HEK293 (cell line): ENCODE data around the gene RBM27.

Experiments used
- TF ChIP-seq, protein P1 (sequence below): fragments of 450-650 bp; formaldehyde crosslinking; IDR thresholded peaks from 2 replicates; pipeline ENCODE4 v1.5.1; 2016; ENCODE audit warnings: missing biosample characterization, missing genetic modification characterization
- TF ChIP-seq, protein P2 (sequence below): fragments of 450-650 bp; formaldehyde crosslinking; IDR thresholded peaks from 2 replicates; pipeline ENCODE4 v1.5.1; 2016; ENCODE audit warnings: missing biosample characterization, missing genetic modification characterization

- TF ChIP-seq, protein P1, sequence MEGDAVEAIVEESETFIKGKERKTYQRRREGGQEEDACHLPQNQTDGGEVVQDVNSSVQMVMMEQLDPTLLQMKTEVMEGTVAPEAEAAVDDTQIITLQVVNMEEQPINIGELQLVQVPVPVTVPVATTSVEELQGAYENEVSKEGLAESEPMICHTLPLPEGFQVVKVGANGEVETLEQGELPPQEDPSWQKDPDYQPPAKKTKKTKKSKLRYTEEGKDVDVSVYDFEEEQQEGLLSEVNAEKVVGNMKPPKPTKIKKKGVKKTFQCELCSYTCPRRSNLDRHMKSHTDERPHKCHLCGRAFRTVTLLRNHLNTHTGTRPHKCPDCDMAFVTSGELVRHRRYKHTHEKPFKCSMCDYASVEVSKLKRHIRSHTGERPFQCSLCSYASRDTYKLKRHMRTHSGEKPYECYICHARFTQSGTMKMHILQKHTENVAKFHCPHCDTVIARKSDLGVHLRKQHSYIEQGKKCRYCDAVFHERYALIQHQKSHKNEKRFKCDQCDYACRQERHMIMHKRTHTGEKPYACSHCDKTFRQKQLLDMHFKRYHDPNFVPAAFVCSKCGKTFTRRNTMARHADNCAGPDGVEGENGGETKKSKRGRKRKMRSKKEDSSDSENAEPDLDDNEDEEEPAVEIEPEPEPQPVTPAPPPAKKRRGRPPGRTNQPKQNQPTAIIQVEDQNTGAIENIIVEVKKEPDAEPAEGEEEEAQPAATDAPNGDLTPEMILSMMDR (tag by site-specific recombination): no peak
- TF ChIP-seq, protein P2, sequence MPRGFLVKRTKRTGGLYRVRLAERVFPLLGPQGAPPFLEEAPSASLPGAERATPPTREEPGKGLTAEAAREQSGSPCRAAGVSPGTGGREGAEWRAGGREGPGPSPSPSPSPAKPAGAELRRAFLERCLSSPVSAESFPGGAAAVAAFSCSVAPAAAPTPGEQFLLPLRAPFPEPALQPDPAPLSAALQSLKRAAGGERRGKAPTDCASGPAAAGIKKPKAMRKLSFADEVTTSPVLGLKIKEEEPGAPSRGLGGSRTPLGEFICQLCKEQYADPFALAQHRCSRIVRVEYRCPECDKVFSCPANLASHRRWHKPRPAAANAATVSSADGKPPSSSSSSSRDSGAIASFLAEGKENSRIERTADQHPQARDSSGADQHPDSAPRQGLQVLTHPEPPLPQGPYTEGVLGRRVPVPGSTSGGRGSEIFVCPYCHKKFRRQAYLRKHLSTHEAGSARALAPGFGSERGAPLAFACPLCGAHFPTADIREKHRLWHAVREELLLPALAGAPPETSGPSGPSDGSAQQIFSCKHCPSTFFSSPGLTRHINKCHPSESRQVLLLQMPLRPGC (tag by site-specific recombination): no peak
These were observed 9.9 kb downstream of the RBM27 start for GRCh38 chr5:146213210-146213826.
